ENCODE measurements around the gene CACNB3. TPM values are rescaled to one million over a fixed set of nuclear protein-coding genes. Genes with fewer than 3 reads are reported as not detected.
"Not testable (repeated sequence)": the region's sequence is repeated elsewhere in the genome, so short reads cannot be mapped to it uniquely, and the experiment has no call there.

Gene CACNB3
- total RNA-seq, 5 donors from 2014 or later (not counting 1 experiment from before 2014, with no cell fraction given): 4.3 to 12.4 (median 8.9) TPM

GRCh38 chr12:48856379-48856778 lies 38.1 kb downstream of the CACNB3 start:
- WGBS (ENCODE audit: insufficient coverage): no CpG with 5 or more reads among the region's 2 CpGs
- Histone ChIP-seq H3K36me3 (ENCODE audit: control insufficient read depth in 2 of 2, extremely low read depth in 1 of 2, insufficient read depth in 1 of 2, low read length in 1 of 2) (no peaks in the 10 kb centered on the region), H3K4me1 (ENCODE audit: control insufficient read depth in 1 of 2, extremely low read depth in 1 of 2, insufficient read depth in 2 of 2, low read length in 2 of 2) (peaks cover 6 to 15% of the 10 kb centered on the region in 2 experiments), H3K27ac (ENCODE audit: low read length) (no peak overlapping the region), H3K27me3 (replicated peaks in 1 of 2; ENCODE audit: control insufficient read depth in 2 of 2, extremely low read depth in 1 of 2, insufficient read depth in 2 of 2, low read length in 1 of 2) (peaks cover 0 to 7% of the 10 kb centered on the region in 2 experiments), H3K9me3 (no peaks in the 10 kb centered on the region), H3K4me3 (ENCODE audit: control insufficient read depth in 1 of 2, extremely low read depth in 1 of 2, low read length in 1 of 2) (no peak overlapping the region)
- Mint-ChIP-seq H3K36me3 (peaks cover 5% of the 10 kb centered on the region), H3K27ac (no peak overlapping the region), H3K4me1 (peaks cover 11 to 16% (median 14%) of the 10 kb centered on the region in 3 donors), H3K9me3 (no peaks in the 10 kb centered on the region), H3K4me3 (no peak overlapping the region), H3K27me3 (peaks cover 0 to 2% of the 10 kb centered on the region in 2 donors)
- ATAC-seq (replicated peaks in 1 of 4) (no peak), DNase-seq (no peak)
- ChIA-PET CTCF (interaction anchor here (0.7 to 2.0 kb wide), 9 partner anchors 11 to 131 kb away, joined by 3 to 7 read pairs (median 4); partner anchors contain the start of gene WNT1 (in 2 of the 2)), POLR2A (interaction anchor here in 1 of 2 donors (0.6 to 0.8 kb wide), 2 partner anchors 74 to 753 kb away, joined by 3 to 4 read pairs; no protein-coding TSS in a partner anchor)

DNA sequence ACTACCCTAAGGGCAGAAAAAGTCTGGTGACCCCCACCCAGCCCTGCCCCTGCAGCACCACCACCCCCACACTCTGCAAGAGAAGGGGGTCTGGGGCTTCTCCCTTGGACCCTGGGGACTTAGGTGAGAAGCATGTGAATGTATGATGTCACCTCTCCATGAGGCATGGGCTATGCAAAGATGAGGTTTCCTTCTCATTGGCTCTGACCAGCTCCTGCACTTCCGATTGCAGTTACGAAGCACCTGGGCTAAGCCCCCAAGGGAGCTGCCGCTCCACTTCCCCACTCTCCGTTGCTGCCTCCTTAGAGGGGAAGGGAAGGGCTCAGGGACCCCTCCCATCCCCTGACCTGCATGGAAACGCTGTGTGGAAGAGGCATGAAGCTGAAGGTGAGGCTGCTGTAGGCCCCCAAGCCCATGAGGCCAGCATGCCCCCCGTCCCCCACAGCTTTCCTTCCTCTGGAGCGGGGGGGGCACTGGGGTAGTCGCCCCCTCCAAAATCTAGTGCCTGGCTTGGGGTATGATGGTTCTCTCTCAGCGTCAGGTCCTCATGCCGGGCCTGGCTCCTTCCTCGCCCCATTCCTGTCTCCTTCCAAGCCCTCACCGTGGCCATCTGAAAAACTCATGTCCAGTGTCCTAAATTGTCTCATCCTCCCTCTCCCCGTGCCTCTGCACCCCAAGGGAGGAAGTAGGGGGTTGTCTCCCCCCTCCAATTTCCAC lies 39.1 kb downstream of the CACNB3 start:
- Histone ChIP-seq H3K4me1 (ENCODE audit: control insufficient read depth in 1 of 2, extremely low read depth in 1 of 2, insufficient read depth in 2 of 2, low read length in 2 of 2) (peaks cover 6 to 8% of the 10 kb centered on the region in 2 experiments), H3K36me3 (ENCODE audit: control insufficient read depth in 2 of 2, extremely low read depth in 1 of 2, insufficient read depth in 1 of 2, low read length in 1 of 2) (no peaks in the 10 kb centered on the region), H3K4me3 (ENCODE audit: control insufficient read depth in 1 of 2, extremely low read depth in 1 of 2, low read length in 1 of 2) (no peak overlapping the region), H3K27ac (ENCODE audit: low read length) (no peak overlapping the region), H3K27me3 (replicated peaks in 1 of 2; ENCODE audit: control insufficient read depth in 2 of 2, extremely low read depth in 1 of 2, insufficient read depth in 2 of 2, low read length in 1 of 2) (peaks cover 0 to 17% of the 10 kb centered on the region in 2 experiments), H3K9me3 (no peaks in the 10 kb centered on the region)
- Mint-ChIP-seq H3K27ac (no peak overlapping the region), H3K4me1 (peaks cover 8 to 10% (median 9%) of the 10 kb centered on the region in 3 donors), H3K9me3 (no peaks in the 10 kb centered on the region), H3K4me3 (no peak overlapping the region), H3K27me3 (peaks cover 6 to 13% of the 10 kb centered on the region in 2 donors), H3K36me3 (peaks cover 9% of the 10 kb centered on the region)
- ChIA-PET CTCF (interaction anchor here (0.5 to 2.0 kb wide), 7 partner anchors 10 to 100 kb away, joined by 3 to 6 read pairs (median 3); partner anchors contain the start of gene ARF3 (in 1 of the 2)), POLR2A (interaction anchor here in 1 of 2 donors (0.6 kb wide), 2 partner anchors 26 to 754 kb away, joined by 3 to 4 read pairs; no protein-coding TSS in a partner anchor)
- DNase-seq: no peak
- no peak for ATAC-seq (replicated peaks in 1 of 4)
- 71% methylated on average over 1 of the region's 13 CpGs for WGBS (ENCODE audit: insufficient coverage)

DNA sequence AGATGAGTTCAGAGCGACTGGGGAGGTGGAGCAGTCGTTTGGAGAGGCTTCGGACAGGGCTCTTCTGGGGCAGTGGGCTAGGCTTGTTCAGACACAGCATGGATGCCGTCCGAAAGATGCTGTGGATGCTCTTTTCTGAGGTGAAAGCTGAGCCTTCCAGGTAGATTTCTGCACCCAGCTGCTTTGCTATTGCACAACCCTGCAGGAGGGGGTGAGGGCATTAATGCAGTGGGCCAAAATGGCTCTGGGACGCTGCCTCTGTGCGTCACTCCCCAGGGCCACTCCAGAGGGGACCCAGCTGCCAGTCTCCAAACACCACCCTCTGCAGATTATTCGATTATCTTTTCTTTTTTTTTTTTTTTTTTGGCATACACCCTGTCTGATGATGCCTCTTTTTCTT lies 39.7 kb downstream of the CACNB3 start:
- H3K27ac Mint-ChIP-seq: no peak overlapping the region
- peaks cover 6 to 17% of the 10 kb centered on the region in 2 donors for H3K27me3 Mint-ChIP-seq
- DNase-seq (no peak), ATAC-seq (replicated peaks in 1 of 4) (no peak)
- ChIA-PET POLR2A (interaction anchor here in 1 of 2 donors (0.6 kb wide), 1 partner anchor 52 kb away, joined by 9 read pairs; no protein-coding TSS in a partner anchor), CTCF (interaction anchor here in 1 of 2 donors (0.5 to 0.7 kb wide), 3 partner anchors 99 to 1289 kb away, joined by 3 to 7 read pairs (median 4); partner anchors contain the start of gene ARF3)
- Histone ChIP-seq H3K27ac (ENCODE audit: low read length) (no peak overlapping the region), H3K9me3 (no peaks in the 10 kb centered on the region), H3K4me3 (ENCODE audit: control insufficient read depth in 1 of 2, extremely low read depth in 1 of 2, low read length in 1 of 2) (no peak overlapping the region), H3K36me3 (ENCODE audit: control insufficient read depth in 2 of 2, extremely low read depth in 1 of 2, insufficient read depth in 1 of 2, low read length in 1 of 2) (no peaks in the 10 kb centered on the region), H3K27me3 (replicated peaks in 1 of 2; ENCODE audit: control insufficient read depth in 2 of 2, extremely low read depth in 1 of 2, insufficient read depth in 2 of 2, low read length in 1 of 2) (peaks cover 0 to 24% of the 10 kb centered on the region in 2 experiments), H3K4me1 (ENCODE audit: control insufficient read depth in 1 of 2, extremely low read depth in 1 of 2, insufficient read depth in 2 of 2, low read length in 2 of 2) (peaks cover 2% of the 10 kb centered on the region in 2 experiments)
- H3K9me3 Mint-ChIP-seq: no peaks in the 10 kb centered on the region
- H3K4me1 Mint-ChIP-seq: peaks cover 2 to 5% (median 4%) of the 10 kb centered on the region in 3 donors
- H3K4me3 Mint-ChIP-seq: no peak overlapping the region
- 93% methylated on average over 7 of the region's 8 CpGs for WGBS (ENCODE audit: insufficient coverage)
- H3K36me3 Mint-ChIP-seq: peaks cover 9% of the 10 kb centered on the region

DNA sequence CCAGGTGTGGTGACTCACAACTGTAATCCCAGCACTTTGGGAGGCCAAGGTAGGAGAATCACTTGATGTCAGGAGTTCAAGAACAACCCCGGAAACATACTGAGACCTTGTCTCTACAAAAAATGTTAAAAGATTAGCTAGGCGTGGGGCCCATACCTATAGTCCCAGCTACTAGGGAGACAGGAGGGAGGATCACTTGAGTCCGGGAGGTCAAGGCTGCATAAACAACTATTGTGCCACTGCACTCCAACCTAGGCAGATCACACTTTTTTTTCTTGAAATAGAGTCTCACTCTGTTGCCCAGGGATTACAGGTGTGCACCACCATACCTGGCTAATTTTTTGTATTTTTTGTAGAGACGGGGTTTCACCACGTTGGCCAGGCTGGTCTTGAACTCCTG lies 41.3 kb downstream of the CACNB3 start:
- DNase-seq (no peak), ATAC-seq (replicated peaks in 1 of 4) (no peak)
- CTCF ChIA-PET: interaction anchor here (0.6 to 1.0 kb wide), 6 partner anchors 31 to 1129 kb away, joined by 3 to 11 read pairs (median 4); no protein-coding TSS in a partner anchor
- H3K36me3 ChIP-seq (ENCODE audit: control insufficient read depth in 2 of 2, extremely low read depth in 1 of 2, insufficient read depth in 1 of 2, low read length in 1 of 2): no peaks in the 10 kb centered on the region
- H3K27me3 Mint-ChIP-seq: peaks cover 13 to 30% of the 10 kb centered on the region in 2 donors
- H3K4me1 ChIP-seq (ENCODE audit: control insufficient read depth in 1 of 2, extremely low read depth in 1 of 2, insufficient read depth in 2 of 2, low read length in 2 of 2): peaks cover 0 to 6% of the 10 kb centered on the region in 2 experiments
- H3K27ac Mint-ChIP-seq: no peak overlapping the region
- no peaks in the 10 kb centered on the region for H3K9me3 Mint-ChIP-seq
- H3K4me1 Mint-ChIP-seq: peaks cover 9 to 10% (median 9%) of the 10 kb centered on the region in 3 donors
- H3K9me3 ChIP-seq: no peaks in the 10 kb centered on the region
- H3K27me3 ChIP-seq (replicated peaks in 1 of 2; ENCODE audit: control insufficient read depth in 2 of 2, extremely low read depth in 1 of 2, insufficient read depth in 2 of 2, low read length in 1 of 2): peaks cover 0 to 37% of the 10 kb centered on the region in 2 experiments
- no peak overlapping the region for H3K4me3 ChIP-seq (ENCODE audit: control insufficient read depth in 1 of 2, extremely low read depth in 1 of 2, low read length in 1 of 2)
- H3K36me3 Mint-ChIP-seq: peaks cover 9% of the 10 kb centered on the region
- POLR2A ChIA-PET: no interaction called here
- whole genome bisulfite sequencing (ENCODE audit: insufficient coverage): 89% methylated on average over 4 of the region's 5 CpGs
- no peak overlapping the region for H3K4me3 Mint-ChIP-seq
- no peak overlapping the region for H3K27ac ChIP-seq (ENCODE audit: low read length)

GRCh38 chr12:48860236-48860635 lies 41.9 kb downstream of the CACNB3 start:
- 84% methylated on average over 4 of the region's 5 CpGs for WGBS (ENCODE audit: insufficient coverage)
- not testable (repeated sequence) for H3K4me3 Mint-ChIP-seq; H3K4me3 ChIP-seq (ENCODE audit: control insufficient read depth in 1 of 2, extremely low read depth in 1 of 2, low read length in 1 of 2); DNase-seq; H3K9me3 ChIP-seq; H3K36me3 Mint-ChIP-seq; H3K9me3 Mint-ChIP-seq; ATAC-seq (replicated peaks in 1 of 4); H3K27ac ChIP-seq (ENCODE audit: low read length); H3K27ac Mint-ChIP-seq; H3K36me3 ChIP-seq (ENCODE audit: control insufficient read depth in 2 of 2, extremely low read depth in 1 of 2, insufficient read depth in 1 of 2, low read length in 1 of 2)
- H3K27me3 ChIP-seq (replicated peaks in 1 of 2; ENCODE audit: control insufficient read depth in 2 of 2, extremely low read depth in 1 of 2, insufficient read depth in 2 of 2, low read length in 1 of 2): peaks cover 0 to 37% of the 10 kb centered on the region in 2 experiments
- Mint-ChIP-seq H3K4me1 (peaks cover 15 to 16% (median 16%) of the 10 kb centered on the region in 3 donors), H3K27me3 (peaks cover 13 to 30% of the 10 kb centered on the region in 2 donors)
- ChIA-PET CTCF (interaction anchor here (0.6 to 1.0 kb wide), 7 partner anchors 31 to 1129 kb away, joined by 3 to 11 read pairs (median 5); no protein-coding TSS in a partner anchor), POLR2A (interaction anchor here in 1 of 2 donors (0.6 kb wide), 2 partner anchors 163 to 198 kb away, joined by 4 read pairs; no protein-coding TSS in a partner anchor)
- peaks cover 2 to 12% of the 10 kb centered on the region in 2 experiments for H3K4me1 ChIP-seq (ENCODE audit: control insufficient read depth in 1 of 2, extremely low read depth in 1 of 2, insufficient read depth in 2 of 2, low read length in 2 of 2)

DNA sequence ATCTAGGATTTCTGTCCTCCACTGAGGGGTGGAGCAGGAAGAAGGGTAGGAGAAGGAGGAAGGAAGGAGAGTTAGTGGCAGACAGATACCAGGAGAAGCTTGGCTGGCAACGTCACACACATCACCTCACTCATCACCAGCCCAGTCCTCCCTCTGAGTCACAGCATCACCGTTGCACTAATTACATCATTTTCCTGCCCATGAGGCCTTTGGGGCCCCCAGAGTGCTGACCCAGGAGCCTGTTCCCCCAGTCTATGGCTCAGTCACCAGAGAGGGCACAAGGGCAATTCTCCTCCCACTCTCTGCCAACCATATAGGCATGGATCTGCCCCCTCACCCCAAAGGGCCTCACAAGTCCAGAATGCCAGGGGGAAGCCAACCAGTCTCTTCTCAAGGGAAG lies 42.8 kb downstream of the CACNB3 start:
- CTCF ChIA-PET: no interaction called here
- peaks cover 13 to 30% of the 10 kb centered on the region in 2 donors for H3K27me3 Mint-ChIP-seq

More for the DNA sequence above, 42.8 kb downstream of the CACNB3 start:
- Histone ChIP-seq H3K36me3 (ENCODE audit: control insufficient read depth in 2 of 2, extremely low read depth in 1 of 2, insufficient read depth in 1 of 2, low read length in 1 of 2) (no peaks in the 10 kb centered on the region), H3K27me3 (replicated peaks in 1 of 2; ENCODE audit: control insufficient read depth in 2 of 2, extremely low read depth in 1 of 2, insufficient read depth in 2 of 2, low read length in 1 of 2) (peaks cover 0 to 37% of the 10 kb centered on the region in 2 experiments), H3K9me3 (no peaks in the 10 kb centered on the region), H3K4me3 (ENCODE audit: control insufficient read depth in 1 of 2, extremely low read depth in 1 of 2, low read length in 1 of 2) (no peak overlapping the region), H3K4me1 (ENCODE audit: control insufficient read depth in 1 of 2, extremely low read depth in 1 of 2, insufficient read depth in 2 of 2, low read length in 2 of 2) (peaks cover 2 to 21% of the 10 kb centered on the region in 2 experiments), H3K27ac (ENCODE audit: low read length) (no peak overlapping the region)
- Mint-ChIP-seq H3K4me1 (peaks cover 23 to 24% (median 24%) of the 10 kb centered on the region in 3 donors), H3K4me3 (no peak overlapping the region), H3K9me3 (no peaks in the 10 kb centered on the region), H3K36me3 (peaks cover 9% of the 10 kb centered on the region), H3K27ac (no peak overlapping the region)
- DNase-seq: no peak
- WGBS (ENCODE audit: insufficient coverage): 31% methylated on average over 2 of the region's 2 CpGs
- no peak for ATAC-seq (replicated peaks in 1 of 4)
- POLR2A ChIA-PET: no interaction called here

Data from T-cell (primary cell).